ENCODE measurements around the gene HNRNPH1. TPM values are rescaled to one million over a fixed set of nuclear protein-coding genes. Genes with fewer than 3 reads are reported as not detected.

The HNRNPH1 gene
- total RNA-seq, 1 donor from 2014 or later = 1,021 TPM

DNA sequence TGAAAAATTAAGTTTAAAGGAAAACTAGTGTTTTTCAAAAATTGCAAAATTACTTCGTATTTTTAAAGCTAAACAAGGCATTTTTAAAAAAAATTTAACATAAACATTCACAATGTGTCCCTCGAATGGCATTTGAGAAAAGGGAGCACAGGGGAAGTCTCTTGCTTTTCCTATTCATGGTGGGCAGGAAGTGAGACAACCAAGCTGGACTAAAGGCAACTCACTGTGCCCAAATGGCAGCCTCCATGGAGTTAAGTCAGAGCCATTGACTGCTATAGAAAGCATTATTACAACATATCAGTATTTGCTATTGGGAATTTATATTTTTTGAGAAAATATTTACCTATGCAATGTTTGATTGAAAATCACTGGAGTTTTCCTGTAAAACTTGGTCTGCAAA is 8.3 kb downstream of the HNRNPH1 start:
- Mint-ChIP-seq H3K4me3 (ENCODE audit: unreplicated experiment) (no peak overlapping the region), H3K27me3 (ENCODE audit: unreplicated experiment) (peaks cover 12% of the 10 kb centered on the region), H3K4me1 (ENCODE audit: low read depth, unreplicated experiment) (peaks cover 42% of the 10 kb centered on the region), H3K27ac (ENCODE audit: unreplicated experiment) (no peak overlapping the region), H3K9me3 (ENCODE audit: unreplicated experiment) (peaks cover 8% of the 10 kb centered on the region), H3K36me3 (ENCODE audit: unreplicated experiment) (peaks cover 5% of the 10 kb centered on the region)
- DNase-seq = no peak
- TF ChIP-seq, protein P1, sequence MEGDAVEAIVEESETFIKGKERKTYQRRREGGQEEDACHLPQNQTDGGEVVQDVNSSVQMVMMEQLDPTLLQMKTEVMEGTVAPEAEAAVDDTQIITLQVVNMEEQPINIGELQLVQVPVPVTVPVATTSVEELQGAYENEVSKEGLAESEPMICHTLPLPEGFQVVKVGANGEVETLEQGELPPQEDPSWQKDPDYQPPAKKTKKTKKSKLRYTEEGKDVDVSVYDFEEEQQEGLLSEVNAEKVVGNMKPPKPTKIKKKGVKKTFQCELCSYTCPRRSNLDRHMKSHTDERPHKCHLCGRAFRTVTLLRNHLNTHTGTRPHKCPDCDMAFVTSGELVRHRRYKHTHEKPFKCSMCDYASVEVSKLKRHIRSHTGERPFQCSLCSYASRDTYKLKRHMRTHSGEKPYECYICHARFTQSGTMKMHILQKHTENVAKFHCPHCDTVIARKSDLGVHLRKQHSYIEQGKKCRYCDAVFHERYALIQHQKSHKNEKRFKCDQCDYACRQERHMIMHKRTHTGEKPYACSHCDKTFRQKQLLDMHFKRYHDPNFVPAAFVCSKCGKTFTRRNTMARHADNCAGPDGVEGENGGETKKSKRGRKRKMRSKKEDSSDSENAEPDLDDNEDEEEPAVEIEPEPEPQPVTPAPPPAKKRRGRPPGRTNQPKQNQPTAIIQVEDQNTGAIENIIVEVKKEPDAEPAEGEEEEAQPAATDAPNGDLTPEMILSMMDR (IDR thresholded peaks at IDR 0.05; ENCODE audit: partially characterized antibody, unreplicated experiment) = no peak

DNA sequence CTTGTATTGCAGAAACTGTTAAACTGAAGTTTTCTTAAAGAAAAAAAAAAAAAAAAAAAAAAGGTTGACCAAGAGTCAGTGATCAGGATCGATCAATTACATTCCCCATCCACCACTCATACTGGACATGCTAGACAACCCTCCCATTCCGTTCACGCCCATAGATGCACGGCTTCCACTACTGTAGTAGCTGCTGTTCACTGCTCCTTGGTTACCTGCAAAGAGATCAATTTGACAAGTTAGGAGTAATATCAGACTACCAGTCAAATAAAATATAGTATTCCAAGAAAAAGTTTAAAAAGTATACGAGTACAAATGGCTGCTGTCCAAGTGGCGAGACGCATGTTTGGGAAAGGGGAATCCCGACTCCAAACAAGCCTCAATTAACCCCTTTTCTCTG is 8.7 kb downstream of the HNRNPH1 start:
- Mint-ChIP-seq H3K4me1 (ENCODE audit: low read depth, unreplicated experiment) (peaks cover 45% of the 10 kb centered on the region), H3K27ac (ENCODE audit: unreplicated experiment) (no peak overlapping the region), H3K4me3 (ENCODE audit: unreplicated experiment) (no peak overlapping the region), H3K9me3 (ENCODE audit: unreplicated experiment) (peaks cover 11% of the 10 kb centered on the region), H3K27me3 (ENCODE audit: unreplicated experiment) (peaks cover 12% of the 10 kb centered on the region), H3K36me3 (ENCODE audit: unreplicated experiment) (peaks cover 5% of the 10 kb centered on the region)
- TF ChIP-seq, protein P1 (IDR thresholded peaks at IDR 0.05; ENCODE audit: partially characterized antibody, unreplicated experiment) = no peak
- DNase-seq = no peak

DNA sequence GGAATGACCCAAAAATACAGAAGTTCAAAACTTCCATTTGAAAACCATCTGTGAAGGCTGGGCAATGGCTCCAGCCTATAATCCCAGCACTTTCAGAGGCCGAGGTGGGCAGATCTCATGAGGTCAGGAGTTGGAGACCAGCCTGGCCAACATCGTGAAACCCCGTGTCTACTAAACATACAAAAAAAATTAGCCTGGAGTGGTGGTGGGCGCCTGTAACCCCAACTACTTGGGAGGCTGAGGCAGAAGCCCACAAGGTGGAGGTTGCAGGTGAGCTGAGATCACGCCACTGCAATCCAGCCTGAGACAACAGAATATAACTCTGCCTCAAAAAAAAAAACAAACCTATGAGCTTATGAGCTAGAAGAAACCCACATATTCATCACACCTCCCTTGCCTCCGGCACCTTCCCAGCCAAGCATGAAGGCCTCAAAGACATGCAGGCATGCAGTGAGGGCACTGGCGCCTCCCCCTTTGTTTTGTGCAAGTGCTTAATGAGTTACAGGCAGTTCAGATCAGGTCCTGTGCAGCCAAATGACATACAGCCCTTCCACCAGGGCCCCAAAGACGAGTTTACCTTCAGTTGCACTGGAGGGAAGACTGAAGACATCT is 9.9 kb downstream of the HNRNPH1 start:
- H3K9me3 Mint-ChIP-seq (ENCODE audit: unreplicated experiment) = peaks cover 17% of the 10 kb centered on the region
- H3K27ac Mint-ChIP-seq (ENCODE audit: unreplicated experiment) = no peak overlapping the region
- no peak for DNase-seq
- peak overlapping the region; percentile 55 for H3K4me3 Mint-ChIP-seq (ENCODE audit: unreplicated experiment)
- peaks cover 16% of the 10 kb centered on the region for H3K27me3 Mint-ChIP-seq (ENCODE audit: unreplicated experiment)
- peaks cover 47% of the 10 kb centered on the region for H3K4me1 Mint-ChIP-seq (ENCODE audit: low read depth, unreplicated experiment)
- H3K36me3 Mint-ChIP-seq (ENCODE audit: unreplicated experiment) = peaks cover 5% of the 10 kb centered on the region
- TF ChIP-seq, protein P1 (IDR thresholded peaks at IDR 0.05; ENCODE audit: partially characterized antibody, unreplicated experiment) = no peak

DNA sequence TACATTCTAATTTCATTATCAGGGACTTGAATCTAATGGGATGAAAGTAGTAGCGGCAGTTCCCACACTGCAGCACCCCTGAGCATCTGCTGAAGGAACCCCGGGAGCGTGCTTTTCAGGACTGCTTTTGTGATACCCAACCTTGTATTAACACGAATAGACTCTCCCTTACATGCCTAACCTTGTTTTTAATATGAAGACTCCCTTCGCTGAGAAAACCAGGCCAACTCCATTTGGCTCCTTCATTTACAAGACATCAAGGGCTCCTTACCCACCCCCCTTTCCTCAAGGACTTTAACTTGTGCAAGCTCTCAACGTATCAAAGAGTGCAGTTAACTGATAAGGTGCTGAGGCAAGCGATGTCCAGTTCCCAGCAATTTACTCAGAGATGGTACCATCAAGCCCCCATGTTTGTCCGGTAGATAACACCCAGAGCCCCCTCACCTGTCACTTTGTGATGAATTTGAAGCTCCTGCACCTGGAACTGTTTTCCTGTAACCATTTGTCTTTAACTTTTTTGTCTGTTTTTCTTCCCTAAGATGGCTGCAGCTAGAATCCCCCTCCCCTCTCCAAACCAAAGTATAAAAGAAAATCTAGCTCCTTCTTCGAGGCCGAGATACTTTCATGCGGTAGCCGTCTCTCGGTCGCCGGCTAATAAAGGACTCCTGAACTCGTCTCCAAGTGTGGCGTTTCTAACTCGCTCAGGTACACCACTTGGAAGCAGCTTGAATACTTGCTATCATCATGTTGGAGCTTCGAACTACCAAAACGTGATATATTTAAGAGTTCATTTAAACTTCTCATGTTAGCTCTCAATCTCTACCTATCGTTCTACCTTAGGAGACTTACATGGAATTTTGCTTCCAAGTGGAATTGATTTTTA is 10.7 kb downstream of the HNRNPH1 start:
- Mint-ChIP-seq H3K27ac (ENCODE audit: unreplicated experiment) (no peak overlapping the region), H3K4me1 (ENCODE audit: low read depth, unreplicated experiment) (peaks cover 48% of the 10 kb centered on the region), H3K27me3 (ENCODE audit: unreplicated experiment) (peaks cover 16% of the 10 kb centered on the region), H3K36me3 (ENCODE audit: unreplicated experiment) (peaks cover 5% of the 10 kb centered on the region), H3K4me3 (ENCODE audit: unreplicated experiment) (peak overlapping the region; percentile 55), H3K9me3 (ENCODE audit: unreplicated experiment) (peaks cover 20% of the 10 kb centered on the region)
- DNase-seq = no peak
- TF ChIP-seq, protein P1 (IDR thresholded peaks at IDR 0.05; ENCODE audit: partially characterized antibody, unreplicated experiment) = no peak

DNA sequence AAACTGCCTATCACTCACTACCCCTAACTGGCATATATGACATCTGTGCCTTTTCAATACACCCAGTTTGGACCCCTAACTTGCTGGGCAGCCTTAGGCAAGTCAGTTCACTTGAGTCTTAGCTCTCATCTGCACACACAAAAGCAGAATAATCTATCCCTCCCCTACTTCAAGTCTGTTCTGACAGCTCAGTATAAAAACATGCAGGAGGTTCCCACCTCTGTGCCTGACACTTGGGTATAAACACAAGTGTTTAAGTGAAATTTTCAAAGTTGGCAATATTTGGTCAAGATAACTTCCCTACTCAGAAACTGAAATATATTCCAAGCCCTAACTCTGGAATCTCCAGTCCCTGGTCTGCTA is 12.6 kb downstream of the HNRNPH1 start:
- H3K36me3 Mint-ChIP-seq (ENCODE audit: unreplicated experiment) = peaks cover 5% of the 10 kb centered on the region
- DNase-seq = no peak
- H3K9me3 Mint-ChIP-seq (ENCODE audit: unreplicated experiment) = peaks cover 30% of the 10 kb centered on the region
- H3K27ac Mint-ChIP-seq (ENCODE audit: unreplicated experiment) = peak overlapping the region; percentile 41
- peaks cover 23% of the 10 kb centered on the region for H3K27me3 Mint-ChIP-seq (ENCODE audit: unreplicated experiment)
- H3K4me3 Mint-ChIP-seq (ENCODE audit: unreplicated experiment) = no peak overlapping the region
- H3K4me1 Mint-ChIP-seq (ENCODE audit: low read depth, unreplicated experiment) = peaks cover 58% of the 10 kb centered on the region
- TF ChIP-seq, protein P1 (IDR thresholded peaks at IDR 0.05; ENCODE audit: partially characterized antibody, unreplicated experiment) = no peak
